WTC11 (cell line): ENCODE measurements around the gene STARD7.

Experiments
- CREB1 ChIP-seq: sonication (generic); formaldehyde crosslinking; IDR thresholded peaks from 2 replicates; pipeline ENCODE4 v1.8.0; 2023; ENCODE audit warnings: mild to moderate bottlenecking, missing genetic modification reagents
- CTCF ChIP-seq: fragments of 200-600 bp; IDR thresholded peaks from 2 replicates; pipeline ENCODE4 v1.8.0; 2022; ENCODE audit warnings: antibody characterized with exemption
- HMGA2 ChIP-seq: fragments of 250-450 bp; sonication (Bioruptor Pico); IDR thresholded peaks from 2 replicates; pipeline ENCODE4 v1.4.0; 2021; ENCODE audit warnings: mild to moderate bottlenecking, moderate library complexity
- JUN ChIP-seq: sonication (generic); formaldehyde crosslinking; IDR thresholded peaks from 2 replicates; pipeline ENCODE4 v1.8.0; 2023; ENCODE audit warnings: mild to moderate bottlenecking, missing genetic modification reagents
- TCF7 ChIP-seq: sonication (generic); formaldehyde crosslinking; IDR thresholded peaks from 2 replicates; pipeline ENCODE4 v1.8.0; 2022; ENCODE audit warnings: mild to moderate bottlenecking, low read depth, missing genetic modification reagents, moderate library complexity
- ZNF121 ChIP-seq: sonication (generic); formaldehyde crosslinking; IDR thresholded peaks from 2 replicates; pipeline ENCODE4 v1.8.0; 2023; ENCODE audit warnings: missing genetic modification reagents
- ZNF423 ChIP-seq: fragments of 250-450 bp; sonication (Bioruptor Pico); IDR thresholded peaks from 2 replicates; pipeline ENCODE4 v2.1.2; 2022; ENCODE audit warnings: mild to moderate bottlenecking, moderate library complexity
- ZSCAN18 ChIP-seq: fragments of 250-450 bp; sonication (Bioruptor Pico); IDR thresholded peaks from 2 replicates; pipeline ENCODE4 v2.1.2; 2022; ENCODE audit warnings: mild to moderate bottlenecking, moderate library complexity

GRCh38 chr2:96188821-96189526, 19.7 kb downstream of the STARD7 start:
- TF ChIP-seq CTCF (no peak), TCF7 (CRISPR knock-in tag) (no peak), CREB1 (CRISPR knock-in tag) (no peak), ZSCAN18 (CRISPR knock-in tag) (no peak), ZNF423 (no peak), JUN (CRISPR knock-in tag) (no peak), HMGA2 (CRISPR knock-in tag) (no peak), ZNF121 (CRISPR knock-in tag) (no peak)
